HG03025 (cell line): ENCODE results near the gene KRT9.
"Not testable (repeated sequence)": the region's sequence is repeated elsewhere in the genome, so short reads cannot be mapped to it uniquely, and the experiment has no call there.

Experiments
- ATAC-seq: cut with Tn5 transposase; IDR thresholded peaks from one replicate; pipeline ENCODE4 v1.9.1; 2021; ENCODE audit warnings: mild to moderate bottlenecking, moderate library complexity; ENCODE audit not compliant: unreplicated experiment, low FRiP score

The KRT9 gene

DNA sequence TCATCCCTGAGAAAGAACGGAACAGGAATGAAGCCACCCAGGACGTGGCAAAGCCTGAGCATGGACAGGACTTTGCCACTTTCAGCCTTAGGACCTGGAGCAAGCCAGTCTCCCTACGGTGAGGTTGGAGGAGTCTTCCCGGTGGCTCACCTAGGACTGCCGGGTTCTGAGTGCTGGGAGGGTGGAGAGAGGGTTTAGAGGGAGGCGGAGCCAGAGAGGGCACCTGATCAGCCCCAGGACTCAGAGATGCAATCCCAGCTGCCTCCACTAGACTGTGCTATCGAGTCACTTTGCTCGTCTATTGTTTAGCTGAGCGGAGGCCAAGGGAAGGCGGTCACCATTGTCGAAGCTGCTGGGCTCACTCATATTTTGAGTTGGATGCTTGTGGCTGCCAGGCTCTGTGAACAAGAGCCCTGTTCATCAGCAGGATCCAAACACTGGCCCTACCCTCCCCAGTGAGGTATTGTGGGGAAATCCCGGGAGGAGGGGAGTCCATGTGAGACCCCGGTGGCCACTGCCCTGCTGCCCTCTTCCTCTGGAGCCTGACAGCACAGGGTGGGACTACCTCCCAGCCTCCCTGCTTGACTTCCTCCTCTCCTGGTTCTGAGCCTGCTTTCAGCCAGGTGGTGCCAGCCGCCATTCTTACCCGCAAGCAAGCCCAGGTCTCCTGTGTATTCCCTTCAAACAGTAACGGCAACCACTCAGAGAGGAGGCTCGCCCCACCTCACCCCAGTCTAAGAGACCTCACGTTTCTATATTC, 7.8 kb upstream of the KRT9 start:
- no peak for ATAC-seq

DNA sequence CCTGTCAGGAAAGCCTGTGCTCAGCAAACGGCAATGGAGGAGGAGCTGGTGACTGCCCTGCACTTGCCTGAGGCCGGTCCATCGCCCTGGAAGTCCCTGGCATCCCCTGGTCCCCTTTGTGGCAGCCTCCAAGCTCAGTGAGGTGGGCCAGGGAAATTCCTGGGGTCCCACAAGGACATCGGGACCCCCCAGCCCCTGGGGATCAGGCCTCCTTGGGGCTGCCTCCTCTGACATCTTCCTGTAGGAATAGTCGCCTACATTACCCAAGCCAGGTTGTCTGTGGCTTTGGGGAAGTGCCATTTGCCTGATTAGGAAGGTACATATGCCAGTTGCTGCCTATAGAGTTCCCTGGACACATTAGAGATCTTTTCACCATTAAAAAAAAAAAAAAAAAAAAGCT, 7.1 kb upstream of the KRT9 start:
- ATAC-seq, result no peak

DNA sequence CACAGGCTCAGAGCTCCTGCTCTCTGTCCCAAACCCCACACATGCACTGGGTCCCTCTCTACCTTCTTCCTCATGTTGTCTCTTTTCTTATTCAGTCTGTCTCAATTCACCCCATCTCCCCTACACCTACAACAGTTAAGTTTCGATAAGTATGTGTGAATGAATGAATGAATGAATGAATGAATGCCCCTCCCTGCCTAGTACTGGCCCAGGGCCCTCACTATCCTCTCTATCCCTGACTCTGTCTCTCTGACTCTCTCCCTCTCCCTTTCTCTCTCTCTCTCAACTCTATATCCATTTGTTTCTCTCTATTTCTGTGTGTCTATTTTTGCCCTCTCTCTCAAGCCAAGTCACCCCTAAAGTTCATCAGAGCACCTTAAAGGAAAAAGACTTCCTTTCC, 6.7 kb upstream of the KRT9 start:
- no peak for ATAC-seq

- not testable (repeated sequence) for ATAC-seq
These were observed 4.9 kb upstream of the KRT9 start for GRCh38 chr17:41576740-41577139.

DNA sequence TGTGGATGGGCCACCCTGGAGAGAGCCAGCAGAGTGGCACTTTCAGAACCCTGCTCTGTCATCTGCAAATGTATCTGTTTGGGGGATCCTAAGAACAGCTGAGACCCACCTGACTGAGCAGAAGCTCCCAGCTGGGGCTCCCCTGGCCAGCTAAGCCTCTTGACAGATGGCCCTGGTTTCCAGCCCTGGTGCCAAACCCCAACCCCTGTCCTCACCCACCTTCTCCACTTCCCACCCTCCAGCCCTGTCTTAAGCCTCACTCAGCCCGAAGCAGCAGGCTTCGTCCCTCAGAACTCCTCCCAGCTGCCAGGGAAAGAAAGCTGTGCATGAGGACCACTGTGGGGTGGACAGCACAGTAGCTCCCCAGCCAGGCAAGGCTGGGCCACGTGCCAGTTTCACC, 3.5 kb upstream of the KRT9 start:
- no peak for ATAC-seq

GRCh38 chr17:41567317-41567716, 4.5 kb downstream of the KRT9 start:
- ATAC-seq, result no peak

- ATAC-seq, result no peak
These were observed 6.5 kb downstream of the KRT9 start for GRCh38 chr17:41565338-41565737.

DNA sequence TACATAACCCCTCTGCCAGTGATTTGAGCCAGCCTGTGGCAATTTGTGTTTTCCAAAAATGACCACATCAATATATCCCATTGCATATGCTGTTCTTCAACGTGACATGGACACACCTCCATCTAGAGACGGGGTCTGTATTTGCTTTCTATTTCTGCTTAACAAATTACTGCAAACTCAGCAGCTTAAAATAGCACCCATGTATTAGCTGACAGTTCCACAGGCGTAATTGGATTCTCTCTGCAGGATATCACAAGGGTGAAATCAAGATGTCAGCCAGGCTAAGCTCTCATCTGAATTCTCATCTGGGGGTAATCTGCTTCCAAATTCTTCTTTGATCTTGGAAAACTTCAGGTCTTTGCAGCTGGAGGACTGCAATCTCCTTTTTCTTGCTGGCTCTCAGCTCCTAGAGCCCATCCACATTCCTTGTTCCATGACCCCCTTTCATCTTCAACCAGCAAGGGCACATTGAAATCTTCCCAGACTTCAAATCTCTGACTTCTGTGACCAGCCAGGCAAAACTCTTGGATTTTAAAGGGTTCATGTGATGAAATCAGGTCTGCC, 8.2 kb downstream of the KRT9 start:
- no peak for ATAC-seq

DNA sequence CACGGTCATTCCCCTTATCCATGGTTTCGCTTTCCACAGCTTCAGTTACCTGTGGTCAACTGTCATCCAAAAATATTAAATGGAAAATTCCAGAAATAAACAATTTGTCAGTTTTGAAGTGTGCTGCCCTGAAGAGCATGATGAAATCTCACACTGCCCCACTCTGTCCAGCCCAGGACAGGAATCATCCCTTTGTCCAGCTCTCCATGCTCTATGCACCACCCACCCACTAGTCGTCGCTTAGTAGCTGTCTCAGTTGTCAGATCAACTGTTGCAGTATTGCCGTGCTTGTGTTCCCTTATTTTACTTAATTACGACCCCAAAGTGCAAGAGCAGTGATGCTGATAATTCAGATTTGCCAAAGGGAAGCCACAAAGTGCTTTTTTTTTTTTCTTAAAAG, 10.3 kb downstream of the KRT9 start:
- no peak for ATAC-seq

- no peak for ATAC-seq
These were observed 12.3 kb downstream of the KRT9 start for GRCh38 chr17:41559548-41559947.

DNA sequence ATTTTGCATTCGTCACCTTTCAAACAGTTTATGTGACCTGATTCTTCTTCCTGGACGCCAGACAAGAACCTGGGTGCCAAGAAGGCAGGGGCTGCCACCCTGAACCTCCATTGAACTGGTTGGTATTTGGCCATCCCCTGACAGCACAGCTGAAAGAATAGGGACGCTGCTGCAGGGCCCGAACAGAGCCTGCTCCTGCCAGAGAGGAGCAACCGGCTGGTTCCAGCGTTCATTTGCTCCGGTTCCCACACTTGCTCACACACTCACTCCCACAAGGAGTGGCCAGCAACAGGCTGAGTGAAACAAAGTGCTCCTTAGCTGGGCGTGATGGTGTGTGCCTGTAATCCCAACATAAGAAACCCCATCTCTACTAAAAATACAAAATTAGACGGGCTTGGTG, 14.9 kb downstream of the KRT9 start:
- no peak for ATAC-seq

- ATAC-seq, result no peak
These were observed 15.6 kb downstream of the KRT9 start for GRCh38 chr17:41556306-41556705.

- no peak for ATAC-seq
These were observed 16.6 kb downstream of the KRT9 start for GRCh38 chr17:41555105-41555887.

GRCh38 chr17:41553987-41554680, 17.7 kb downstream of the KRT9 start:
- ATAC-seq, result no peak

GRCh38 chr17:41553176-41553575, 18.7 kb downstream of the KRT9 start:
- no peak for ATAC-seq

DNA sequence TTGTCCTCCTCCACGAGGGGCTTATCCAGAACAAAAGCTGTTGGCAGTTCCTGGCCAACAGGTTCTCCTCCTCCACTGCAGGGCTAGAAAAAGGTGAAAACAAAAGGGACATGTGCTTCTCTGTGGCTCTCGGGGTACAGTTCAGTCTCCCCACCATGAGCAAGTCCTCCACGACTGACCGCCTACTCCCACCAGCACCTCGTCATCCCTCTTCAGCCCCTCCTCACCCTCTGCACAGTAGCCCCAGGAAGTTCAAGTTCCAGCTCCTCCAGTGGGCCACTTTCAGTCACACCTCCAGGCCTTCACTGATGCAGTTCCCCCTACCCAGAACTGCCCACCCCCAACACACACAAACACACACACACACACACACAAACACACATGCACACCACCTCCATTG, 19.4 kb downstream of the KRT9 start:
- ATAC-seq, result no peak

- ATAC-seq, result no peak
These were observed 20.5 kb downstream of the KRT9 start for GRCh38 chr17:41551365-41551764.

DNA sequence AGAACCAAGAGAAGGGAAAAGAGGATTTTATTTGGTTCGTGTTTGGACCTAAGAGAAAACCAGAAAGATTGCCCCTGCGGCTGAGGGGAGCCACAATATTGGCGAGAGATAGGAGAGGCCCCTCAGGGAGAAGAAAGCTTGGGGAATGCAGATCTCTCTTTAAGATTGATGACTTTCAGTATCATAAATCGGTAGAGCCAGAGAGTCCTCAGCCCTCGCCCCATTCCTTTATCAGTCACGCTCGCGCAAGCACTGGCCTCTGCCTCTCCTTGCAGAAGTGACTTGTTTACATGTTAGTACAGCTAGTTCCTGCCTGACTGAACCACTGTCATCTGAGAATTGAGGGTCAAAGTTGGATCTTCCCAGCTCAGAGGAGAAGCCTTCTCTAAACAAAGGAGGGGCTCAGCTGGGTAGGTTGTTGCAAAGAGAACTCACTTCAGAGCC, 22.2 kb downstream of the KRT9 start:
- no peak for ATAC-seq

GRCh38 chr17:41548844-41549595, 22.8 kb downstream of the KRT9 start:
- no peak for ATAC-seq
